HepG2 (cell line): Measurements from ENCODE around the gene DPH2. TPM values are rescaled to one million over a fixed set of nuclear protein-coding genes. Genes with fewer than 3 reads are reported as not detected.

ENCODE experiments used
- ATAC-seq: fragments of 200-7000 bp; cut with Tn5 transposase; 3 replicates; pipeline ENCODE4 v1.9.1; 2020; ENCODE audit warnings: mild to moderate bottlenecking, moderate library complexity
- BruUV-seq: library from RNA; stranded (reverse); fragments of 400-500 nt; replicated peaks from 2 replicates; lab custom pipeline; 2021; lab: Mats Ljungman, UMichigan
- CTCF ChIA-PET: fragments of 300-600 bp; formaldehyde crosslinking; extraction: SDS; loops from one replicate; lab custom pipeline; 2021; ENCODE audit warnings: low total read pairs, inconsistent platforms, low intra/inter-chr PET ratio; lab: Yijun Ruan, JAX
- POLR2A ChIA-PET: fragments of 350-600 bp; sonication (Branson Sonifier 250); formaldehyde crosslinking; loops from one replicate; lab custom pipeline; 2020; ENCODE audit warnings: antibody characterized with exemption, inconsistent platforms; lab: Yijun Ruan, JAX
- DNase-seq: peaks from one replicate; pipeline ENCODE4 v3.0.0-alpha.2; 2015; ENCODE audit warnings: low spot score
- FAIRE-seq: peaks from 3 replicates; lab custom pipeline; 2011; peaks lifted over from hg19 to GRCh38; lab: Jason Lieb, UNC
- H2AFZ ChIP-seq: one replicate; pipeline ENCODE4 v1.6.1; 2011; ENCODE audit warnings: low read length, inconsistent platforms
- H3K27ac ChIP-seq: fragments of 300-600 bp; 3 replicates; pipeline ENCODE4 v1.8.0; 2011; ENCODE audit warnings: mixed run types, mild to moderate bottlenecking, mixed read lengths, low read length, inconsistent platforms; ENCODE audit not compliant: insufficient read depth; ENCODE audit errors: extremely low read length
- H3K27me3 ChIP-seq, 2 experiments: fragments of 200-600 bp in 1 of 2; 2 replicates in 1 of 2; 3 replicates in 1 of 2; pipeline versions ENCODE4 v1.6.0 to v1.8.0; 2011; ENCODE audit warnings: low read length in 2 of 2, mild to moderate bottlenecking in 2 of 2, moderate library complexity in 2 of 2, inconsistent platforms in 1 of 2; ENCODE audit not compliant: insufficient read depth in 2 of 2, control insufficient read depth in 1 of 2
- H3K36me3 ChIP-seq, 2 experiments: fragments of 200-600 bp in 1 of 2; replicated peaks in 1 of 2; 2 replicates in 1 of 2; 3 replicates in 1 of 2; pipeline versions ENCODE4 v1.5.1 to v1.8.0; 2011; ENCODE audit warnings: low read length in 2 of 2, inconsistent platforms in 1 of 2; ENCODE audit not compliant: insufficient read depth in 2 of 2, control insufficient read depth in 1 of 2
- H3K4me1 ChIP-seq: 2 replicates; pipeline ENCODE4 v1.5.1; 2012; ENCODE audit warnings: low read length, inconsistent platforms; ENCODE audit not compliant: insufficient read depth
- H3K4me2 ChIP-seq: 2 replicates; pipeline ENCODE4 v1.6.0; 2011; ENCODE audit warnings: low read depth, low read length, inconsistent platforms
- H3K4me3 ChIP-seq, 3 experiments: fragments of 200-600 bp in 1 of 3; sonication (generic), shearing (Covaris generic) in 1 of 3; replicated peaks in 1 of 3; 2 replicates each; pipeline ENCODE4 v1.5.1; 2011 to 2016; ENCODE audit warnings: low read length in 3 of 3, inconsistent platforms in 2 of 3, low read depth in 2 of 3, mild to moderate bottlenecking in 2 of 3, control low read depth in 1 of 3, mixed read lengths in 1 of 3; ENCODE audit not compliant: insufficient read depth in 1 of 3
- H3K79me2 ChIP-seq: one replicate; pipeline ENCODE4 v1.6.1; 2011; ENCODE audit warnings: low read length, inconsistent platforms; ENCODE audit not compliant: insufficient read depth
- H3K9ac ChIP-seq: 2 replicates; pipeline ENCODE4 v1.6.0; 2011; ENCODE audit warnings: mild to moderate bottlenecking, low read depth, low read length, inconsistent platforms; ENCODE audit not compliant: insufficient read depth
- H3K9me3 ChIP-seq: 2 replicates; pipeline ENCODE4 v1.5.1; 2012; ENCODE audit warnings: mild to moderate bottlenecking, low read length
- H4K20me1 ChIP-seq: 2 replicates; pipeline ENCODE4 v1.6.0; 2011; ENCODE audit warnings: inconsistent platforms, mild to moderate bottlenecking, low read length, moderate library complexity; ENCODE audit not compliant: insufficient read depth
- CEBPG ChIP-seq: IDR thresholded peaks from 2 replicates; pipeline ENCODE4 v1.6.1; 2016
- FOXA1 ChIP-seq, 2 experiments: fragments of 450-650 bp in 1 of 2; sonication (generic) in 1 of 2; formaldehyde crosslinking in 1 of 2; IDR thresholded peaks; 2 replicates each; pipeline versions ENCODE4 v1.4.0 to v1.6.1; 2016 to 2020; ENCODE audit warnings: missing genetic modification reagents in 1 of 2
- JDP2 ChIP-seq: sonication (generic); formaldehyde crosslinking; IDR thresholded peaks from 2 replicates; pipeline ENCODE4 v1.8.1; 2022; ENCODE audit warnings: missing genetic modification reagents, borderline replicate concordance
- POLR2G ChIP-seq: fragments of 200-400 bp; formaldehyde crosslinking; IDR thresholded peaks from 2 replicates; pipeline ENCODE4 v1.6.1; 2018; ENCODE audit warnings: mild to moderate bottlenecking, low read depth, low read length, moderate library complexity
- THAP11 ChIP-seq: IDR thresholded peaks from 2 replicates; pipeline ENCODE4 v1.6.1; 2016; ENCODE audit warnings: missing biosample characterization, missing genetic modification reagents
- WGBS: methylation state at CpG from one replicate; pipeline ENCODE4 v1.1.6; 2017; ENCODE audit warnings: low lambda C conversion rate; 5-methylcytosine and 5-hydroxymethylcytosine counted together
- in situ Hi-C: cut with HindIII; loops from 2 replicates; pipeline ENCODE4 v1.10.0; 2017; ENCODE audit warnings: low pct_unique_long_range_greater_than_20kb; ENCODE audit not compliant: extremely low pct_ligation_motif_present
- intact Hi-C: fragments of 100-400 bp; cut with micrococcal nuclease; formaldehyde crosslinking; loops from one replicate; pipeline ENCODE4 v1.10.0; 2022; ENCODE audit not compliant: unreplicated experiment
- polyA plus RNA-seq, 8 experiments: library from polyadenylated mRNA; depleted of rRNA in 3 of 8; stranded (reverse) in 7 of 8; unstranded in 1 of 8; fragments of >200 nt; fragmentation: Illumina TruSeq in 4 of 8; extraction: Trizol in 4 of 8; gene quantifications; 2 replicates each; pipeline versions ENCODE4 v1.2.1 to v1.2.3, GENCODE V29; 2011 to 2016; ENCODE audit warnings: low read depth in 4 of 8, missing spikeins in 1 of 8, mixed read lengths in 1 of 8; ENCODE audit not compliant: insufficient read depth in 1 of 8
- total RNA-seq, 5 experiments: library from RNA; depleted of rRNA; stranded (reverse); fragments of >200 nt; fragmentation: Illumina TruSeq; extraction: Trizol; gene quantifications; 2 replicates each; pipeline ENCODE4 v1.2.3, GENCODE V29; 2016; ENCODE audit warnings: low read depth in 1 of 5
- TF ChIP-seq, protein P1 (sequence below): sonication (generic); formaldehyde crosslinking; IDR thresholded peaks from 2 replicates; pipeline ENCODE4 v1.5.0; 2020; ENCODE audit warnings: mild to moderate bottlenecking, missing genetic modification reagents, borderline replicate concordance

Gene DPH2
- total and polyA plus RNA-seq, 2 of the 13 experiments (the other 11 are each of a cell fraction or from before 2014, with no cell fraction given), result 32.2 to 38.3 TPM

- TF ChIP-seq, protein P1, sequence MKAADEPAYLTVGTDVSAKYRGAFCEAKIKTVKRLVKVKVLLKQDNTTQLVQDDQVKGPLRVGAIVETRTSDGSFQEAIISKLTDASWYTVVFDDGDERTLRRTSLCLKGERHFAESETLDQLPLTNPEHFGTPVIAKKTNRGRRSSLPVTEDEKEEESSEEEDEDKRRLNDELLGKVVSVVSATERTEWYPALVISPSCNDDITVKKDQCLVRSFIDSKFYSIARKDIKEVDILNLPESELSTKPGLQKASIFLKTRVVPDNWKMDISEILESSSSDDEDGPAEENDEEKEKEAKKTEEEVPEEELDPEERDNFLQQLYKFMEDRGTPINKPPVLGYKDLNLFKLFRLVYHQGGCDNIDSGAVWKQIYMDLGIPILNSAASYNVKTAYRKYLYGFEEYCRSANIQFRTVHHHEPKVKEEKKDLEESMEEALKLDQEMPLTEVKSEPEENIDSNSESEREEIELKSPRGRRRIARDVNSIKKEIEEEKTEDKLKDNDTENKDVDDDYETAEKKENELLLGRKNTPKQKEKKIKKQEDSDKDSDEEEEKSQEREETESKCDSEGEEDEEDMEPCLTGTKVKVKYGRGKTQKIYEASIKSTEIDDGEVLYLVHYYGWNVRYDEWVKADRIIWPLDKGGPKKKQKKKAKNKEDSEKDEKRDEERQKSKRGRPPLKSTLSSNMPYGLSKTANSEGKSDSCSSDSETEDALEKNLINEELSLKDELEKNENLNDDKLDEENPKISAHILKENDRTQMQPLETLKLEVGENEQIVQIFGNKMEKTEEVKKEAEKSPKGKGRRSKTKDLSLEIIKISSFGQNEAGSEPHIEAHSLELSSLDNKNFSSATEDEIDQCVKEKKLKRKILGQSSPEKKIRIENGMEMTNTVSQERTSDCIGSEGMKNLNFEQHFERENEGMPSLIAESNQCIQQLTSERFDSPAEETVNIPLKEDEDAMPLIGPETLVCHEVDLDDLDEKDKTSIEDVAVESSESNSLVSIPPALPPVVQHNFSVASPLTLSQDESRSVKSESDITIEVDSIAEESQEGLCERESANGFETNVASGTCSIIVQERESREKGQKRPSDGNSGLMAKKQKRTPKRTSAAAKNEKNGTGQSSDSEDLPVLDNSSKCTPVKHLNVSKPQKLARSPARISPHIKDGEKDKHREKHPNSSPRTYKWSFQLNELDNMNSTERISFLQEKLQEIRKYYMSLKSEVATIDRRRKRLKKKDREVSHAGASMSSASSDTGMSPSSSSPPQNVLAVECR (CRISPR knock-in tag), result no peak
- no peak for TF ChIP-seq FOXA1 (IDR thresholded peaks at IDR 0.05)
- TF ChIP-seq FOXA1 (CRISPR knock-in tag; IDR thresholded peaks at IDR 0.05), result peak; percentile 61
- no peak for TF ChIP-seq THAP11 (CRISPR knock-in tag)
- TF ChIP-seq CEBPG (CRISPR knock-in tag), result no peak
- TF ChIP-seq, all 625 proteins: peak for 38
Measured at GRCh38 chr1:43975249-43975961, 5.6 kb downstream of the DPH2 start (continued).

- BruUV-seq, result no TSS peak
- Histone ChIP-seq H3K4me1 (peaks cover 58% of the 10 kb centered on the region), H3K4me3 (peak overlapping the region; percentile 95 to 96 (median 95)), H3K79me2 (peaks cover 39% of the 10 kb centered on the region), H3K36me3 (peaks cover 3 to 14% of the 10 kb centered on the region in 2 experiments), H3K27ac (peak overlapping the region; percentile 75), H3K4me2 (peak overlapping the region; percentile 99), H3K9me3 (no peaks in the 10 kb centered on the region), H4K20me1 (peaks cover 4% of the 10 kb centered on the region; the same call in 1 of the 2 replicates), H2AFZ (no peak overlapping the region), H3K9ac (peak overlapping the region; percentile 86), H3K27me3 (no peaks in the 10 kb centered on the region)
- POLR2A ChIA-PET, result interaction anchor here (1.2 to 4.1 kb wide), 5 partner anchors 11 to 56 kb away, joined by 3 to 20 read pairs (median 10); partner anchors contain the start of genes IPO13 and SLC6A9
- CTCF ChIA-PET, result no interaction called here
- TF ChIP-seq POLR2G (peak; percentile 13; the same call in 1 of the 2 replicates), JDP2 (CRISPR knock-in tag) (no peak)
- in situ Hi-C loops, result no loop called here
- ATAC-seq (no peak), DNase-seq (no peak), FAIRE-seq (no peak)
- 81% methylated on average over 4 of the region's 4 CpGs for WGBS
- intact Hi-C loops, result no loop called here
Measured at GRCh38 chr1:43976045-43976444, 6.2 kb downstream of the DPH2 start.
